PFSK-1 (cell line): ENCODE data around the gene ALDOA.

Experiments
- FOXP2 ChIP-seq: optimal IDR thresholded peaks from 2 replicates; pipeline ENCODE3; 2011; ENCODE audit warnings: borderline replicate concordance, control low read depth, inconsistent platforms; ENCODE audit not compliant: insufficient read depth; ENCODE audit errors: extremely low read length, extremely low read depth
- POLR2AphosphoS5 ChIP-seq: IDR thresholded peaks from 2 replicates; pipeline ENCODE4 v1.6.1; 2012; ENCODE audit warnings: low read depth, mild to moderate bottlenecking, control low read depth, low read length, moderate library complexity
- REST ChIP-seq, 2 experiments: IDR thresholded peaks; 2 replicates each; pipeline versions ENCODE4 v1.6.1 to v1.8.0; 2011 to 2012; ENCODE audit warnings: low read depth in 2 of 2, low read length in 2 of 2, control low read depth in 1 of 2, inconsistent platforms in 1 of 2, mild to moderate bottlenecking in 1 of 2, moderate library complexity in 1 of 2; ENCODE audit not compliant: insufficient read depth in 1 of 2
- SIN3A ChIP-seq: IDR thresholded peaks from 2 replicates; pipeline ENCODE4 v1.6.1; 2012; ENCODE audit warnings: mild to moderate bottlenecking, low read length, moderate library complexity, borderline replicate concordance; ENCODE audit not compliant: insufficient read depth
- TAF1 ChIP-seq: IDR thresholded peaks from 2 replicates; pipeline ENCODE4 v1.6.1; 2012; ENCODE audit warnings: low read length, control low read depth, borderline replicate concordance; ENCODE audit not compliant: insufficient read depth

ALDOA gene

DNA sequence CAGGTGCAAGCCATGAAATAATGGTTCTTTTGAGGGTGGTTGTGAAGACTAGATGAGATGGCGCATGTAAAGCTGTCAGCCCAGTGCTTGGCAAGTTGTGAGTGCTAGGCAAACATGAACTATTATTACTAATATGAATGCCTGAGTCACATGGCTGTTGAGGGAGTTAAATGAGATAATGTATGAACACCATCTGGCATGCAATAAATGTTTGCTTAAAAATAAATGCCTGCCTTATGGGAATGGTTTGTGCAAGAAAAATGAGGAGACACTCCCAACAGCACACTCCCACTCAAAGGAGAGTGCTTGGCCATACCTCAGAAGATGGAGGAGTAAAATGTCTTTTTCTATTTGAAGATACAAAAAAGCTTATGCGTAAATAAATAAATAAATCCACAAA, 53.9 kb downstream of the ALDOA start:
- no peak for TF ChIP-seq POLR2AphosphoS5
- no peak for TF ChIP-seq SIN3A
- no peak for TF ChIP-seq REST (IDR thresholded peaks at IDR 0.05; ENCODE audit: insufficient read depth in 1 of 2, low read depth in 2 of 2, low read length in 2 of 2)
- TF ChIP-seq FOXP2: no peak
- no peak for TF ChIP-seq TAF1
